GM12875 (cell line): ENCODE data around the gene ZNF837.

Source experiments
- H3K4me3 ChIP-seq: one replicate; pipeline ENCODE4 v1.5.1; 2011; ENCODE audit warnings: low read depth, low read length, control low read depth
- CTCF ChIP-seq: IDR thresholded peaks from 2 replicates; pipeline ENCODE4 v1.5.1; 2011; ENCODE audit warnings: low read depth, mild to moderate bottlenecking, control low read depth, inconsistent platforms, low read length, moderate library complexity, borderline replicate concordance; ENCODE audit not compliant: insufficient read depth

Gene ZNF837

GRCh38 chr19:58366585-58367430, 14.0 kb downstream of the ZNF837 start:
- TF ChIP-seq CTCF, result no peak
- H3K4me3 ChIP-seq, result no peak overlapping the region

GRCh38 chr19:58364146-58364545, 16.7 kb downstream of the ZNF837 start:
- TF ChIP-seq CTCF, result no peak
- H3K4me3 ChIP-seq, result no peak overlapping the region

GRCh38 chr19:58362272-58362994, 18.4 kb downstream of the ZNF837 start, which contains the start of gene ZNF497:
Gene ZNF497, minus strand, starts transcription at chr19:58362751. Its CDS starts 5,116 bp downstream, at chr19:58357635.
- TF ChIP-seq CTCF, result no peak
- H3K4me3 ChIP-seq, result peak within 1 kb of the TSS; percentile 68

GRCh38 chr19:58361900-58362271, 18.9 kb downstream of the ZNF837 start:
- H3K4me3 ChIP-seq, result peak overlapping the region; percentile 68
- TF ChIP-seq CTCF, result no peak

- TF ChIP-seq CTCF, result no peak
- no peak overlapping the region for H3K4me3 ChIP-seq
These were observed 23.2 kb downstream of the ZNF837 start for GRCh38 chr19:58357481-58358145.

- H3K4me3 ChIP-seq, result no peak overlapping the region
- TF ChIP-seq CTCF, result no peak
These were observed 23.9 kb downstream of the ZNF837 start for GRCh38 chr19:58356766-58357480.
